HG03139 (cell line): ENCODE measurements around the gene CCNF.
"Not testable (repeated sequence)": the region's sequence is repeated elsewhere in the genome, so short reads cannot be mapped to it uniquely, and the experiment has no call there.

ENCODE experiments used
- ATAC-seq: cut with Tn5 transposase; IDR thresholded peaks from one replicate; pipeline ENCODE4 v1.9.1; 2021; ENCODE audit not compliant: unreplicated experiment

The CCNF gene

DNA sequence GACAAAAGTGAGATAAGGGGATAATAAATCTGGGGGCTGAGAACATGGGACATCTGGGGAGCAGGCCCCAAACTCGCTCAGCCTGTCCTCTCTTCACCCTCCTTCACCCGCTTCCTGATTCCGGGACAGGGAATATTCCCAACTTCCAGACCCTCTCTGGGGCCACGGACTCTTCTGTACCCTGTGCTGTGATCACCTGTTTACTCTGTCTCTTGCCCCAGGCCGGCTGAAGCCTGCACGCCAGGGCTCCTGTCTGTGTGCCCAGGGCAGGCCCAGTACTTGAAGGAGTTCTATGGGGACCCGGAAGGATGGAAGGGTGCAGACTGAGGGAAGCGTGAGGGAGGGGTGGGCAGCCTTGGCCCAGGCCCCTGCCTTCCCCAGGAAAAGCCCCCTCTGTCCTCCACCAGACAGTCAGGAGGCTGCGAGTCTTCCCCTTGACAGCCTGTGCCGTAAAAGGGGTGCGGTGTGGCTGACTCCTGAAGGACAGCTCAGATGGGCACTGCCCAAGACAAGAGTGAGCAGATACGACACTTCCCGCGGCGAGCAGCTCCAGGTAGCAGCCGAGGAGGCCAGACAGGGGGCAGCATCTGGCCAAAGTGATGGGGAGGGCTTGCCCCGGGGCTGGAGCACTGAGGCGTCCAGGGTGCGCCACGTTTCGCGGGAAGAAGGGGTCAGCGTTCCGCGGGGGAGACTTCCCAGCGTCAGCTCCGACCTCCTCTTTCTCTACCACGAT is 1.0 kb upstream of the CCNF start:
- ATAC-seq, result no peak

DNA sequence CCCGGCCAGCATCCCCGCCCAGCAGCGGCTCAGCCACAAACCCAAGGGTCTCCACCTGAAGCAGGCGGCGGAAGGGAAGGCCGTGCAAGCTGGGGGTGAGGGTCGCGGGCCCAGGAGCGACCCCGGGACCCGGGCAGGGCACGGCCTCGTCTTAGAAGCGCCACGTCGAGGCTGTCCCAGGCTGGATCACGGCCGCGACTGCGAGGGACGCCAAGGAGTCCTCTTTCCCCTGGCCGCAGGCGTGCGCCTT is 538 bp upstream of the CCNF start:
- no peak for ATAC-seq

DNA sequence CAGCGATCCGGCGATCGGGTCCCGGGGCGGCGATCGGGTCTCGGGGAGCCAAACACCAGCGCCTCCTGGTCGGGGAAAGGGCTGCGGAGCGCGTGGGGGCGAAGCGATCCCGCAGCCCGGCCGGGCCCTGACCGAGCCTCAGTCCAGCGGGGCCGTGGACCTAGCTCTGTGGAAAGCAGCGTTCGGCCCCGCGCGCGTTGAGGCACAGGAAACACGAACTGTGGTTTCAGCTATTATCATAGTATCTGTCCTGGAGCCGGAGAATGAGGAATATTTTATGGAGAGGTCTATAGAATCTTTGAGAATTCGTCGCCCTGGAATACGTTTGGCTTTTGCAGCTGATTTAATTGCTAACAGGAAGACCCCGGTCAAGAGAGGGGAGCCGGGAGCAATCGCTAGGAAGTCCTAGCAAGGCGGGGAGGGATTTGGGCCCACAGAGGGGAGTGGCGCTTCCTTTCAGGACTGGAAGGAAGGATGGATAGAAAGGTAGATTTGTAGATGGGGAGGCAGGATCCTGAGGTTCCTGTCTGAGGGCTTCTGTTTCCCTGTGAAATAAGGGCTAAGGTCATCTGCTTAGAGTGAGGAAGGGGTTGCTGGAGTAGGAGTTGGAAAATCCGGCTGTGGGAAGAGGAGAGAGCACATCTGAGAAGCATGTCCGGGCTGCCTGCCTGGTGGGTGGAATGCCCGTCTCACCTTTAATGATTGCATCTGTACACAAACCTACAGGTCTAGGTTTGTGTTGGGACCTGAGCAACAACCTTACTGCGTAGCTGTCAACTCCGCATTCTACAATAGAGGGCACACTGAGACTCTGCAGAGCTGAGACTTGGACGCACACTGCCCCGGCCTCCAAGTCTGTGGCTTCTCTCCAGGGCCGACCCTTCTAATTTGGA is 770 bp downstream of the CCNF start:
- no peak for ATAC-seq

DNA sequence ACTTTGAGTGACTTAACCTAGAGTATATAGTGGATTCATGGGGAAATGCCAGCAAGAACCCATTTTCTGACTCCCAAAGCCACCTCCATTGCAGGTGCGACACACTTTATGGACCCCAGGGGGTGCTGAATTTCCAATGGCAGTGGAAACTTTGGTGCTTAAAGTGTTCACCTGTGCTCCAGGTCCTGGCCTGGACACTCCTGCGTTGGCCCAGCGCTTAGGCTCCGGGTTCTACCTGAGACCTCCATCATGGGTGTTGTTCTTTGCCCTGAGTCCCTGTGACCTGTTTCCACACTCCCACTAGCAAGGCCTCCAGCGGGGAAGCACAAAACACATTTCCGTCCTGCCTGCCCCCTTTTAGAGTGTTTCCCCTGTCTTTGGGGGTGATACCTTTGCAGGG is 3.0 kb downstream of the CCNF start:
- ATAC-seq, result no peak

DNA sequence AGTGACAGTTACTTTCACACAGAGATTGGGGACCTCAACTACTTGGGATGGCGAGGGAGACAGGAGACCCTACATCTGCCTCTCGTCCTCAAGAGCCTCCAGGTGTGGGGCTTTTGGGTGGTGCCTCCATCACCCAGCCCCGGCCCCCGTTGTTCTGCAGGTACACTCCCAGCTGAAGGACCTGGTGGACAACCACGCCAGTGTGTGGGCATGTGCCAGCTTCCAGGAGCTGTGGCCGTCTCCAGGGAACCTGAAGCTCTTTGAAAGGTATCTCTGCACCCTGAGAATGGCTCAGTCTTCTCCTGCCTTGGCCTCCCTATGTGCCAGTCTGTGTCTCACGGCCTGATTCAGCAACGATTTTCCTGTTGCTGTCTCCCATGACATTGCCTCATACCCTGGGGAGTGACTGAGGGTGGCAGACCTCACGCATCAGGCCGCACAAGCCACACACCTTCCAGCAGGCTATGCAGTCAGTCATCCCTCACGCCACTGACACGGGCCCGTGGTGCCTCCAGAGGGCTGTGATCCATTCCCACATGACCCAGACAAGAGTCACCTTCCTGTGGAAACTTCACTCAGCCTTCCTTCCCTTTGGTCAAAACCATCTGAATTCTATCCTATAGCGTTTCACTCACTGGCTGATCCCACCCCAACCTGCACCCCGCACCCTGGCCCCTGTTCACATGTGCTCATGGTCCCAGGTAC is 3.7 kb downstream of the CCNF start:
- no peak for ATAC-seq

DNA sequence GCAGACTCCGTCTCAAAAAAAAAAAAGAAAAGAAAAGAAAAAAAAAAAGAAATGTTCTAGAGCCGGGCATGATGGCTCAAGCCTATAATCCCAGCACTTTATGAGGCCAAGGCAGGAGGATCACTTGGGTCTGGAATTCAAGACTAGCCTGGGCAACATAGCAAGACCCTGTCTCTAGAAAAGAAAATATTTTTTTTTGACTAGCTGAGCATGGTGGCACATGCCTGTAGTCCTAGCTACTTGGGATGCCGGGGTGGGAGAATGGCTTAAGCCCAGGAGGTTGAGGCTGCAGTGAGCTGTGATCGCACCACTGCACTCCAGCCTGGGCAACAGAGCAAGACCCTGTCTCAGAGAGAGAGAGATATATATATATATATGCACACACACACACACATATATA is 6.0 kb downstream of the CCNF start:
- not testable (repeated sequence) for ATAC-seq

DNA sequence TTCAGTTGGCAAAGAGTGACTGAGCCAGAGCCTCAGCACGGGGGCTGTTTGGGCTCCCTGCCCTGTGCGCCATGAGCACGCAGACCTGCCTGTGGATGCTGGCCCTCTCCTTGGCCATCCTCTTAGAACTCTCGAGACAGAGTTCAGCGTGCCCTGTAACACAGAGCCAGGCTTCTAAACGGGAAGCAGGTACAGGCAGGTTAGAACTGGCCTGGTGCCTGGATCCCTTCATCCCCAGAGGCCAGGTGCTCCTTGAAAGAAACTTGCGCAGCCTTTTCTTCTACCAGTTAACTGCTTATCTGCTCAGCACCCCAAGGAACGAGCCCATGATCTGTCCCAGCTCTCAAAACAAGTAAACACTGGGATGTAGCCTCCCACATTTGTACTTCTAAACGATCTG is 6.9 kb downstream of the CCNF start:
- no peak for ATAC-seq

DNA sequence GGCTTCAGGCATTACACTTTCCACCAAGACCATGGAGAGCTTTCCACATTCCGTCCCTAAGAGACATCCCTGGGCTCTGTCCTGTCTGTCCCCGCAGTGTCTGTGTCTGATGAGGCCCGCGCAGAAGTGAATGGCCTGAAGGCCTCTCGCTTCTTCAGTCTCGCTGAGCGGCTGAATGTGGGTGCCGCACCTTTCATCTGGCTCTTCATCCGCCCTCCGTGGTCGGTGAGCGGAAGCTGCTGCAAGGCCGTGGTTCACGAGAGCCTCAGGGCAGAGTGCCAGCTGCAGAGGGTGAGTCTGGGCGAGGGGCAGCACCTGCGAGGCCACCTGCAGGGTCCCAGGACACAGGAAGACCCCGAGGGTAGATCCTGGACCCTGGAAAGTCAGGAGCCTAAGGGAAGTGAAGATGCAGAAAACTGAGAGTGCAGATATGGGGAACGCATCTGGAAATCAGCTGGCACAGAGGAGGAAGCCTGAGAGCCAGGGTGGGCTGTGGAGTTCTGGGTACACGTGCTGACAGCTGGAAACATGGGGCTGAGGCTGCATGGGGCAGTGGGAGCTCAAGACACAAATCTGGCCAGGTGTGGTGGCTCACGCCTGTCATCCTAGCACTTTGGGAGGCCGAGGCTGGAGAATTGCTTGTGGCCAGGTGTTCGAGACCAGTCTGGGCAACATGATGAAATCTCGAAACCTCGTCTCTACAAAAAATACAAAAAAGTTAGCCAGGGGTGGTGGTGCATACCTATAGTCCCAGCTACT is 8.0 kb downstream of the CCNF start:
- no peak for ATAC-seq

DNA sequence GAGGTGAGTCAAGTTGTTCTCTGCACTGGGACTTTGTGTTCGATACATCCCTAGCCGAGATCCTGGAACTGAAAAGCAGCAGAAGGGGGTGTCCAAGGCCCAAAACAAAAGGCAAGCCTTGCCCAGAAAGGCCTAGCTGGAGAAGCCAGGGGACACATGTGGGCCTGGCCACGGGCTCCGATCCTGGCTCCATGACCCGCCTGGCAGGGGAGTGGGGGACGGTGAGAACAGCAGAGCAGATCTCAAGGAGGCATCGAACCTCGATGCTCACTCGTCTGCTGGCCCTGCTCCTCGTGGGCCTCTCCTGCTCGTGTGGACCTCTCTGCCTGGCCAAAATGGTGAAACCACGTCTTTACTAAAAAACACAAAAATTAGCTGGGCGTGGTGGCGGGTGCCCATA is 8.9 kb downstream of the CCNF start:
- ATAC-seq, result no peak

DNA sequence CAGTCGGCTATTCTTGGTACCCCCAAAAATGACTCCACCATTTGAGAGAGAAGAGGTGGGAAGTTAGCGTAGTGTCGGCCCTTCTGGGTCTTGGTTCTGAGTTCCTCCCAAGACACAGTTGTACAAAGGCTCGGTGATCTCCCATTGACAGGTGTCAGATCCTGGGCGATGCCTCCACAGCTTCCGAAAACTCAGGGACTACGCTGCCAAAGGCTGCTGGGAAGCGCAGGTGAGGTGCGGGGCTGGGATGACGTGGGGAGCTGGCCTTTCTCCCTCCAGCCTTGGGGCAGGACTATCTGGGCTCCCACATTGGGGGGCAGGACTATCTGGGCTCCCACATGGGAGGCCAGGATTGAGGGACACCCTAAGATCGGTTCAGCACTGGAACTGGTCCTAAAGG is 10.4 kb downstream of the CCNF start:
- ATAC-seq, result no peak

DNA sequence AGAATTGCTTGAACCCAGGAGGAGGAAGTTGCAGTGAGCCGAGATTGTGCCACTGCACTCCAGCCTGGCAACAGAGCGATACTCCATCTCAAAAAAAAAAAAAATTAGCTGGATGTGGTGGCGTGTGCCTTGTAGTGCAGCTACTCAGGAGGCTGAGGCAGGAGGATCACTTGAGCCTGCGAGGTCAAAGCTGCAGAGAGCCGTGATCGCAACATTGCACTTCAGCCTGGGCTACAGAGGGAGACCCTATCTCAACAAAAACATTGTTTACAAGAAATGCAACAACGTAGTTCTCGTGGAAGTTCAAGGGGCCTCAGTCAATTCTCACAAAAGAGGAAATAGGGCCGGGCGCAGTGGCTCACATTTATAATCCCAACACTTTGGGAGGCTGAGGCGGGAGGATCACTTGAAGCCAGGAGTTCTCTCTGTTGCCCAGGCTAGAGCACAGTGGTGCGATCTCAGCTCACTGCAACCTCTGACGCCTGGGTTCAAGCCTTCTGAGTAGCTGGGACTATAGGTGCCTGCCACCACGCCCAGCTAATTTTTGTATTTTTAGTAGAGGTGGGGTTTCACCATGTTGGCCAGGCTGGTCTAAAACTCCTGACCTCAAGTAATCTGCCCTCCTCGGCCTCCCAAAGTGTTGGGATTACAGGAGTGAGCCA is 12.0 kb downstream of the CCNF start:
- ATAC-seq, result not testable (repeated sequence)

DNA sequence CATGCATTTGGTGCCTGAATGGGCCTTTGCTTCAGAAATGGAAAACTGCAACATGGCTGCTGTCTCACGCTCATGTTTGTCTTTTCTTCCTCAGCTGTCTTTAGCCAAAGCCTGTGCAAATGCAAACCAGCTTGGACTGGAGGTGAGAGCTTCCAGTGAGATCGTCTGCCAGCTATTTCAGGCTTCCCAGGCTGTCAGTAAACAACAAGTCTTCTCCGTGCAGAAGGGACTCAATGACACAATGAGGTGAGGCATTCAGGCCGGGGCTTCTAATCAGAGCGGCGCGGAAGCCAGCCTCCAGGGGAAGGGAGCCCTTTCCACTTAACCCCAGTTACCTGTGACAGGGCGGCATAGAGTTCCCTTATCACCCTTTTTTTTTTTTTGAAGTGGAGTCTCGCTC is 14.3 kb downstream of the CCNF start:
- ATAC-seq, result no peak

DNA sequence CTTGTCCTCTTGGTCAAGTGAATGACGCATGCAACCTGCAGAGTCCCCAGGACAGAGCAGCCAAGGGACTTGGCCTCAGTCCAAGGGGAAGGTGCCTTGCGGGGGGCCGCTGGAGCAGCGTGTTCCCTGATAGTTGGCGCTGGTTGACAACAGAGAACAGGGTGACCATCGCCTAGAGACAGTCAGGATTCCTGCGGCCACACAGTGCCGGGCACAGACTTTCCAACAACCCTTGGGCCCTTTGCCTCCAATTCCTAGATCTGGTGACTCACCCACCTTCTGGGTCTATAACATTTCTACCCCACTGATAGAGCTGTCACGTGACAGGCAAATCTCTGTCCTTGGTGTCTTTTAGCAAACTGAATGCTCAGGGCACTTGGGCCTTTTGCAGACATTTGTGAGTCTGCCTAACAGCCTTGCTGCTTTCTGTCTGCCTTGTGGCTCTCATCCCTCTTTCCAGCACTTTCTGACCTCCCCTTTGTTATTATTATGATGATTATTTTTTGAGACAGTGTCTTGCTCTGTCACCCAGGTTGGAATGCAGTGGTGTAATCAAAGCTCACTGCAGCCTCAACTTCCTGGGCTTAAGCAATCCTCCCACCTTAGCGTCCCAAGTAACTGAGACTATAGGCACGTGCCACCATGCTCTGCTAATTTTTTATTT is 18.8 kb downstream of the CCNF start:
- no peak for ATAC-seq

DNA sequence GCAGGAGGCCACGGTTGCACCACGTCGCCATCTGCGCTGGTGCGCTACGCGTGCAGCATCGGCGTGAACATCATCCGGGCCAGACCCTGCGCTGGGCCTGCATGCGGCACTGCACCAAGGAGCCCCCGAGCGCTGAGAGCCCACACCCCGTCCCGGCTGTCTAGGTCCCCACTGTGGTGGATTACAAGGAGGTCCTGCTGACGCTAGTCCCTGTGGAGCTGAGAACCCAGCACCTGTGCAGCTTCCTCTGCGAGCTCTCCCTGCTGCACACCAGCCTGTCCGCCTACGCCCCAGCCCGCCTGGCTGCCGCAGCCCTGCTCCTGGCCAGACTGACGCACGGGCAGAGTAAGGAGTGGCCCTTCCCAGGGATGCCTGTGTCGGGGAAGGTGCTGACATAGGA is 19.9 kb downstream of the CCNF start:
- ATAC-seq, result no peak

DNA sequence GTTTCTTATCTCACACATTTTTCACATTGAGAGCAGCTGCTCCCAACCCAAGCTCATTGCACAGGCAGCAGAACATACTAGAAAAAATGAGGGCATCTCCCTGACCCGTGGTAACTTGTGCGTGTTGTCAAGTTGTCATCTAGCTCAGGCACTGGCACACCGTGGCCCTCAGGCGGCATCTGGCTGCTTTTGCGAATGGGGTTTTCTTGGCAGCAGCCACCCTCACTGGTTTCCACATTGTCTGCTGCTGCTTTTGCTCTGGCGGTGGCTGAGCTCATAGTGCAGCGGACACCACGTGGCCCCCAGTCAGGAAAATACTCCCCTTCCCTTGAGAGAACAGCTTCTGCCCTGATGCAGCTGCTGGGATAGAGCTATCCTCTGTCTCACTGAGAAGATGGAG is 21.3 kb downstream of the CCNF start:
- ATAC-seq, result no peak

DNA sequence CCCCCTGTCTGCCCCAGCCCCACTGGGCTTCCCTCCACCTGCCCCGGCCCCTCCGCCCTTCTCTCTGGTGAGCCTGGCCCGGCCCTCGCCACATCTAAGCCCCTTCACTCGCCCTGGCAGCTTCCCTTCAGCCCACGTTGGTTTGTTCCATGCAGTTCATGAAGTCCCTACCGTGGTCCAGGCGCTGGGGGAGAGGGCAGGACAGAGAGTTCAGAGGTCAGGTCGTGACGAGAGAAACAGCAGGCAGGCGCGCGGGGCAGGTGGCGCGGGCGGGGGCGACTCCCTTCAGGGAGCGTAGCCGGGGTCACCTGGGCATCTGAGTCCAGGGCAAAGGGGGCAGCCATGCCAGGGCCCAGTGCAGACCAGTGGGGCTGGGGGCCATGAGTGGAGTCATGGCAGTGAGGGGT is 21.7 kb downstream of the CCNF start:
- no peak for ATAC-seq

DNA sequence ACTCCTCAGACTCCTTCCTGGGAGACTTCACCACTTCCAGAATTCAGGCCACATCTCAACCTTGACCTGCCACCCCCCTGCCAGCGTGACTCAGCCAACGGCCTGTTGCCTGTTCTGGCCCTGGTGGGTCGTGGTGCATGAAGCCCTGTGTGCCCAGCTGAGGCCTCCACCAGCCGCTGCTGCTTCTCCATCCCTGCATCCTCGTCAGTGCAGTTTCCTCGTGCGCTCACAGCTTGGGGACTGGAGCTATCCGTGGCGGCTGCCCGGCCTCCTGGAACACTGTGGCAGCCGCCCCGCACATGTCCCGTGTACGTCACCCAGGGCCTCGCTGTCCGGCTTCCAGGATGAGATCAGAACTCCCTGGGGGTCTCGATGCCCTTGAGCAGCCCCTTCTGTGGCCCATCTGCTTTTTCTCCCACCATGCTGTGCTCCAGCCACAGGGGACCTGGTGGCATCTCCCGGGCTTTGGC is 22.6 kb downstream of the CCNF start:
- no peak for ATAC-seq

DNA sequence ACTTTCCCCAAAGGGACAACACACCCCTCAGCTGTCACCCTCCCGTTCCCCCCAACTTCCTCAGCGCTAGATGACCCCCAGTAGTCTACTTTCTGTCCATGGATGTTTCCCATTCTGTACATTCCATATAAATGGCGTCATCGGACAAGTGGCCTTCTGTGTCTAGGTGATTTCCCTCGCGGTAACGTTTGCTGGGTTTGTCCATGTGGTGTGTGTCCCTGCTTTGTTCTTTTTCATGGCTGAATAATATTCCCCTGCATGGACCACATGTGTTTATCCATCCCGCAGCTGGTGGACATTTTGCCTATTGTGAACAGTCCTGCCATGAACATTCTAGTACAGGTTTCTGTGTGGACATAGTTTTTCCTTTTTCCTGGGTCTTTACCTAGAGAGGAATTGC is 23.4 kb downstream of the CCNF start:
- ATAC-seq, result no peak

DNA sequence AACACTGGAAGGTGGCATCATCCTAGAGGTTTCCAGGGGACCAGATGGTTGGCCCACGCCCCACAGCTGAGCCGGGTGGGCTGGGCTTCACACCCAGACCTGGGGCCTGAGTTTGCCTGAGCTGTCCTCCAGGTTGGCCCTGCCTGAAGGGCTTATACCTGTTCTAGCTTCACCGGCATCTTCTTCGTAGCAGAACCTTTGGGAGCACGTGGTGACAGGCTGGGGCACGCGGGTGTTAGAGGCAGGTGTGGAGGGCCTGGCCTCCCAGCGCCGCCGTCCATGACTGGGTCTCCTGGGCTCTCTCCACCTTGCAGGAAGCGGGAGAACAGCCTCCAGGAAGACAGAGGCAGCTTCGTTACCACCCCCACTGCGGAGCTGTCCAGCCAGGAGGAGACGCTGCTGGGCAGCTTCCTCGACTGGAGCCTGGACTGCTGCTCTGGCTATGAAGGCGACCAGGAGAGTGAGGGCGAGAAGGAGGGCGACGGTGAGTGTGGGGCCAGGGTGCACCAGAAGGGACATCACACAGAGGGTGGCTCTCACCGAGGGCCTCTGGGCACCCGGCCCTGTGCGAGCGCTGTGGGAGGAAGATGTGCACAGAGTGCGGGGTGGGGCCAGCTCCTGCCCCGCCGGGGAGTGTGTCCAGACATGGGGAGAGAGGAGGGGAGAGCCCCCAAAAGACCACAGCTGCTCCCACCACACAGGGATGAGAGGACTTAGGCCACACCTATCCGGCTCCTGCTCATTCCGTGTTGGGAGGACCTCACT is 26.0 kb downstream of the CCNF start:
- no peak for ATAC-seq
